Fibroblast of pulmonary artery (primary cell): ENCODE results near the gene LYRM1.

Experiments
- DNase-seq: peaks from one replicate; pipeline ENCODE4 v3.0.0-alpha.2; 2010; ENCODE audit warnings: low read depth
- H3K4me3 ChIP-seq: replicated peaks from 2 replicates; pipeline ENCODE4 v1.5.1; 2011; ENCODE audit warnings: low read depth, mild to moderate bottlenecking, control low read depth, low read length, moderate library complexity
- CTCF ChIP-seq: IDR thresholded peaks from 2 replicates; pipeline ENCODE4 v1.5.1; 2011; ENCODE audit warnings: mild to moderate bottlenecking, control low read depth, low read length, inconsistent platforms; ENCODE audit errors: missing control alignments

The LYRM1 gene

DNA sequence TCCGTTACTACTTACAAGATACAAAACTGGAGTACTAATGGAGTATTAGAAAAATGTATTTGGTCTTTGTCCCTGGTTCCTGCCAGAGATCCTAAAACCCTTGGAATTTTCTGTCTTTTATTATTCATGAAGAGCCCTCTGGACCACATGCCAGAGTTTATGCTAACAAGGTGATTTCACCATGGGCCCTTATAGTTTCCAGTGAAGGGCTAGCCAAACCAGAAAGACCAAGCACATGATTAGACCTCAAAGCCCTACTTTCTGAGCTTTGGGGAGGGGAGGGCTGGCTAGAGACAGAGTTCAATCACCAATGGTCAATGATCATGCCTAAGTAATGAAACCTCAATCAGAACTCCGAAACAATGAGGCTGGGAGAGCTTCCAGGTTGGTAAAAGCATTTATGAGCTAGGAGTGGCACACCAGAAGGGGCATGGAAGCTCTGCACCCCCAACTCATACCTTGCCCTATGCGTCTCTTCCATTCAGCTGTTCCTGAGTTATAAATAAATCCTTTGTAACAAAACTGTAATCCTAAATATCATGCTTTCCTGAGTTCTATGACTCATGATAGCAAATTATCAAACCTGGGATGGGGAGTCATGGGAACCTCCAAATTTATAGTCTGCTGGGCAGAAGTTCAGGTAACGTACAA lies 10.8 kb upstream of the LYRM1 start:
- TF ChIP-seq CTCF = no peak
- H3K4me3 ChIP-seq = no peak overlapping the region
- DNase-seq = no peak

DNA sequence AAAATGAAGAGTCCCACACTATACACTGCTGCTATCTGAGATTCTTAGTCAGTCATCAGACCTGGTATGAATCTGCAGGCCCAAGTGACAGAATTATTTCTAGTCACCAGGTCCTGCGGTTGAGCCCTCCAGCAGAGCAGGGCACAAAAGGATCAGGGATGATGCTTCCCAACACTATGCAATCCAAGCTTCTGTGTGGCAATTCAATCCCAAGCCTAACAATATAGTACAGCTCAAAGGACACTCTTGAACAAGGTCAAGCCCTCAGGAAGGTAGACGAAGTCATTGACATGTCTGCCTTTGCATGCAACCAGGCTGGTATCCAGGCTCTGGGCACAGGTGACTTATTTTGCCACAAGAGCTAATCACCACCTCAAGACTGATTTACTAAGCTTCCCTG lies 6.2 kb upstream of the LYRM1 start:
- DNase-seq = no peak
- H3K4me3 ChIP-seq = no peak overlapping the region
- no peak for TF ChIP-seq CTCF

- peak; percentile 72 for DNase-seq
- TF ChIP-seq CTCF = no peak
- peak overlapping the region; percentile 82 for H3K4me3 ChIP-seq
These were observed 3.2 kb upstream of the LYRM1 start for GRCh38 chr16:20897253-20897897.

- peak overlapping the region; percentile 82 for H3K4me3 ChIP-seq
- no peak for TF ChIP-seq CTCF
- DNase-seq = no peak
These were observed 2.6 kb upstream of the LYRM1 start for GRCh38 chr16:20897922-20898321.

DNA sequence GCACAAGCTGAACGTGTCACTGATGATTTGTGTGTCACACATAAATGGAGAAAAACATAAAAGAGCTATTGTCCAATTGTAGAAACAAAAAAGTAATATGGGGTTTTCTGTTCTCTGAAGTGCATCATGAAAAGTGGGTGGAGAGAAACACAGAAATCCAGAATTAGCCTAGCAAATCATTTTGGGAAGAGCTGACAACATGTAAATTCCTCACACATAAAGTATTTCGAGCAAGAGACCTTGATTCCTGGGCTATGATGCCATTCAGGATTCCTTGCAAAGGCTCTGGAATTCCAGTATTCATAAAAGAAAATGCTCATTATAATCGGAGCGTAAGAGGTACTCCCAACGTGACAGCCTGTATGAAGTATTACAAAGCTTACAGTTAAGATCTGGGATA lies 1.5 kb upstream of the LYRM1 start:
- DNase-seq = peak; percentile 80

DNA sequence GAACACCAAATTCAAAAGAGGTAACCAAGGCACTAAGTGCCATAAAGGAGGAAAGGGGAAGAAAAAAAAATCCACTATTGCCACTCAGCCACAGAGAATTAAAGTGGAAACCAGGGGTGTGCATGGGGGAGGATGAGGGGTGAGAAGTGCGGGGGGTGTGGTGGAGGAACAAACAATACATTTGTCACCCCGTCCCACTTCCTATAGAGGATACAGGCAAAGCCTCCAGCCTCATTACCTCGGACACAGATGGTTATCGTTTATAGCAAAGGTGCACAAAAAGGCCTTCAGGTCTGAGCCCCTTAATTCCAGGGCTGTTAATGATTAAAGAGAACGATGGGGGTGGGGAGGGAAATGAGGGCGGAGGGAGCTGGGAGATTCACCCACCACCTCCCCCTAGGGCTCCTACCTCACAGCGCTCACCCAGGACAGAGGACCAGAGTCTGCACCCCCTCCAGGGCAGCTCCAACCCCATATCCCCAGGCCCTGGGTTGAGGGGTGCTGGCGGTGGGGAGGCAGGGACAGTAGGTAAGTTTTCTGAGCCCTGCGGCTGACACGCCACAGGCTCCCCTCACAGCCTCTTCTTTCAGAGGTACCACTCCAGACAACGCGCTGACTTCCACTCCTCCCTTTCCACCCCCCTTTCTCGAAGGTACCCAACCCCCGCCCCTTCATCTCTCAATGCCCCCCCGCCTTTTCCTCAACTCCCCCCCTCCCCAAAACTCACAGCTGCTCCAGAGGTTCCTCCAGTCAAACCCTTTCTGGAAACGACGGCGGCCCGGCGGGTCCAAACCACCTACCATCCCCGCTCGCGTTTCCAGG lies 883 bp upstream of the LYRM1 start:
- peak overlapping the region; percentile 82 for H3K4me3 ChIP-seq
- no peak for DNase-seq
- TF ChIP-seq CTCF = no peak

More for the DNA sequence above, 1.5 kb upstream of the LYRM1 start:
- peak overlapping the region; percentile 82 for H3K4me3 ChIP-seq
- no peak for TF ChIP-seq CTCF
